Measurements from ENCODE around the gene MRPL28. TPM values are rescaled to one million over a fixed set of nuclear protein-coding genes. Genes with fewer than 3 reads are reported as not detected.

The MRPL28 gene
- total RNA-seq, 1 donor from 2014 or later, result 92.5 TPM

Other genes starting within 250 kb of the MRPL28 start
- gene NPRL3, start 231.9 kb downstream of the MRPL28 start, total RNA-seq, result 53.0 and 57.1 TPM in 2 replicates
- not detected in 2 replicates for gene HBZ, start 217.9 kb downstream of the MRPL28 start, total RNA-seq
- gene HBM, start 204.6 kb downstream of the MRPL28 start, total RNA-seq, result not detected in 2 replicates
- 0.32 TPM in 1 of 2 replicates, not detected in the other for gene HBA2, start 197.7 kb downstream of the MRPL28 start, total RNA-seq
- 0.55 TPM in 1 of 2 replicates, not detected in the other for gene HBA1, start 193.9 kb downstream of the MRPL28 start, total RNA-seq
- 0.39 and 0.62 TPM in 2 replicates for gene HBQ1, start 190.1 kb downstream of the MRPL28 start, total RNA-seq
- 91.0 and 93.5 TPM in 2 replicates for gene LUC7L, start 141.1 kb downstream of the MRPL28 start, total RNA-seq
- gene FAM234A, start 135.7 kb downstream of the MRPL28 start, total RNA-seq, result 30.3 TPM in 2 replicates
- gene RGS11, start 94.6 kb downstream of the MRPL28 start, total RNA-seq, result 0.30 and 0.46 TPM in 2 replicates
- gene ARHGDIG, start 89.9 kb downstream of the MRPL28 start, total RNA-seq, result 0.82 TPM in 1 of 2 replicates, not detected in the other
- gene PDIA2, start 87.4 kb downstream of the MRPL28 start, total RNA-seq, result not detected in 2 replicates
- gene AXIN1, start 17.8 kb downstream of the MRPL28 start, total RNA-seq, result 28.1 and 29.1 TPM in 2 replicates
- gene PGAP6, start 11.4 kb upstream of the MRPL28 start, total RNA-seq, result 34.3 and 36.7 TPM in 2 replicates
- gene NME4, start 26.7 kb upstream of the MRPL28 start, total RNA-seq, result 78.4 and 84.2 TPM in 2 replicates
- gene DECR2, start 31.3 kb upstream of the MRPL28 start, total RNA-seq, result 18.9 and 20.9 TPM in 2 replicates
- 45.7 and 47.2 TPM in 2 replicates for gene RAB11FIP3, start 55.1 kb upstream of the MRPL28 start, total RNA-seq
- gene CAPN15, start 157.2 kb upstream of the MRPL28 start, total RNA-seq, result 101 and 103 TPM in 2 replicates
- gene PRR35, start 189.9 kb upstream of the MRPL28 start, total RNA-seq, result not detected in 2 replicates
- gene NHLRC4, start 196.5 kb upstream of the MRPL28 start, total RNA-seq, result 1.1 and 1.3 TPM in 2 replicates
- gene PIGQ, start 199.4 kb upstream of the MRPL28 start, total RNA-seq, result 43.4 and 44.9 TPM in 2 replicates
- 13.4 and 16.2 TPM in 2 replicates for gene RAB40C, start 219.5 kb upstream of the MRPL28 start, total RNA-seq